Ovary (tissue), 9 donors: ENCODE results near the gene QRFPR. TPM values are rescaled to one million over a fixed set of nuclear protein-coding genes. Genes with fewer than 3 reads are reported as not detected.

Experiments used
- DNase-seq, 5 donors: peaks; one replicate each; pipeline ENCODE4 v3.0.0-alpha.2; 2019 to 2020
- H3K27ac ChIP-seq, 2 donors: fragments of 200-600 bp; one replicate each; pipeline versions ENCODE4 v1.5.1 to v1.8.0; 2019 to 2022
- H3K27me3 ChIP-seq: fragments of 200-600 bp; one replicate; pipeline ENCODE4 v1.8.0; 2022
- H3K36me3 ChIP-seq: fragments of 200-600 bp; sonication (generic); one replicate; pipeline ENCODE4 v1.5.1; 2019
- H3K4me1 ChIP-seq: one replicate; pipeline ENCODE4 v1.8.1; 2013; ENCODE audit warnings: mild to moderate bottlenecking, moderate library complexity; ENCODE audit not compliant: insufficient read depth
- H3K4me3 ChIP-seq: fragments of 200-600 bp; sonication (generic); one replicate; pipeline ENCODE4 v1.5.1; 2017
- H3K9me3 ChIP-seq, 2 donors: fragments of 200-600 bp in 1 of 2; sonication (generic) in 1 of 2; one replicate each; pipeline versions ENCODE4 v1.5.1 to v1.8.1; 2013 to 2019; ENCODE audit warnings: mild to moderate bottlenecking in 1 of 2, moderate library complexity in 1 of 2
- EP300 ChIP-seq: sonication (generic); formaldehyde crosslinking; IDR thresholded peaks from one replicate; pipeline ENCODE4 v1.6.1; 2017; ENCODE audit warnings: antibody characterized with exemption
- POLR2A ChIP-seq: fragments of 450-650 bp; IDR thresholded peaks from one replicate; pipeline ENCODE4 v1.6.1; 2017; ENCODE audit warnings: antibody characterized with exemption, mild to moderate bottlenecking, moderate library complexity
- WGBS, 3 donors: extraction: QIAGEN DNeasy Blood & Tissue Kit in 1 of 3; methylation state at CpG; one replicate each; pipeline versions ENCODE4 v1.1.5 to v1.1.7; 2013 to 2017; 5-methylcytosine and 5-hydroxymethylcytosine counted together
- intact Hi-C, 4 donors: fragments of 100-400 bp; cut with DNase I; formaldehyde crosslinking; loops; one replicate each; pipeline versions ENCODE4 v1.11.0 to v1.15.1; 2022 to 2023
- polyA plus RNA-seq, 2 donors: library from polyadenylated mRNA; stranded (reverse); fragments of 200-250 nt in 1 of 2; fragments of 350-450 nt in 1 of 2; fragmentation: Illumina TruSeq in 1 of 2; extraction: RNeasy Lipid Tissue Mini Kit (QIAGEN cat#74804) in 1 of 2; gene quantifications; one replicate each; pipeline ENCODE4 v1.2.3, GENCODE V29; 2013 to 2014
- small RNA-seq: library from RNA; depleted of rRNA; stranded (forward); fragments of <200 nt; gene quantifications from one replicate; pipeline ENCODE3, GENCODE V24; 2016
- total RNA-seq, 7 donors: library from RNA; depleted of rRNA in 2 of 7; stranded (reverse); fragments of >200 nt in 2 of 7; fragmentation: NEBNext Ultra II Directional in 3 of 7; extraction: Animal tissue kit (Norgen Biotek cat#: 25700) in 3 of 7; gene quantifications; one replicate each; pipeline versions ENCODE4 v1.1.0 to v1.2.4, GENCODE V29; 2016 to 2023
- TF ChIP-seq, protein P1 (sequence below), 3 donors: fragments of 450-650 bp in 2 of 3; fragments of 200-600 bp in 1 of 3; IDR thresholded peaks; one replicate each; pipeline versions ENCODE4 v1.5.1 to v1.8.0; 2016 to 2022; ENCODE audit warnings: antibody characterized with exemption in 3 of 3, mild to moderate bottlenecking in 1 of 3
- donor health status: DM: no; HTN: no; CAD: no; lungs with moderate emphysema.
- donor health status: DM: no; HTN: no; CAD: no.
- donor health status: Bipolar disorder and iron deficiency.
- donor health status: DM: yes; HTN: yes; CAD: no.
- donor health status: DM: no; HTN: no; CAD: no.
- donor health status: DM: yes; HTN: yes; CAD: no.

QRFPR gene
- total and polyA plus RNA-seq, 9 donors = 0.27 to 1.4 (median 0.40) TPM; not detected in 2

DNA sequence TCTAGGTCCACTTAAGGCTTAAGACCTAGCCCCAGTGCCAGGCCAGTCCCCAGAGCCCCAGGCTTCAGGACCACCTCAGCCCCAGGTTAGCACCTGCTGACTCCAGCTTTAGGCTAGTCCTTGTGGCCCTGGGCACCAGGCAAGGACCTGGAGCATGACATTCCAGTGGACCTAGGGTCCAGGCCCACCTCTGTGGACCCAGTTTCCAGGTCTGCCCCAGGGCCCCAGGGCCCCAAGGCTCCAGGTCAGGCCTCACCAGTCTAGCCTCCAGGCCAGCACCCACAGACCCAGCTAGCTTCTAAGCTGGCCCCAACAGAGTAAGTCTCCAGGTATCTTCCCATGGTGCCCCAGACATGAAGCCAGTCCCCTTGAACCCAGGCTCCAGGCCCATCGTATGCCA, 97.5 kb downstream of the QRFPR start:
- DNase-seq = no peak
- Histone ChIP-seq H3K4me1 (no peaks in the 10 kb centered on the region), H3K9me3 (peaks cover 0 to 5% of the 10 kb centered on the region in 2 donors), H3K27ac (no peak overlapping the region), H3K27me3 (no peaks in the 10 kb centered on the region), H3K4me3 (no peak overlapping the region), H3K36me3 (no peaks in the 10 kb centered on the region)
- TF ChIP-seq POLR2A (no peak), EP300 (no peak)
- TF ChIP-seq, protein P1, sequence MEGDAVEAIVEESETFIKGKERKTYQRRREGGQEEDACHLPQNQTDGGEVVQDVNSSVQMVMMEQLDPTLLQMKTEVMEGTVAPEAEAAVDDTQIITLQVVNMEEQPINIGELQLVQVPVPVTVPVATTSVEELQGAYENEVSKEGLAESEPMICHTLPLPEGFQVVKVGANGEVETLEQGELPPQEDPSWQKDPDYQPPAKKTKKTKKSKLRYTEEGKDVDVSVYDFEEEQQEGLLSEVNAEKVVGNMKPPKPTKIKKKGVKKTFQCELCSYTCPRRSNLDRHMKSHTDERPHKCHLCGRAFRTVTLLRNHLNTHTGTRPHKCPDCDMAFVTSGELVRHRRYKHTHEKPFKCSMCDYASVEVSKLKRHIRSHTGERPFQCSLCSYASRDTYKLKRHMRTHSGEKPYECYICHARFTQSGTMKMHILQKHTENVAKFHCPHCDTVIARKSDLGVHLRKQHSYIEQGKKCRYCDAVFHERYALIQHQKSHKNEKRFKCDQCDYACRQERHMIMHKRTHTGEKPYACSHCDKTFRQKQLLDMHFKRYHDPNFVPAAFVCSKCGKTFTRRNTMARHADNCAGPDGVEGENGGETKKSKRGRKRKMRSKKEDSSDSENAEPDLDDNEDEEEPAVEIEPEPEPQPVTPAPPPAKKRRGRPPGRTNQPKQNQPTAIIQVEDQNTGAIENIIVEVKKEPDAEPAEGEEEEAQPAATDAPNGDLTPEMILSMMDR (IDR thresholded peaks at IDR 0.05) = no peak
- WGBS, 3 donors = 86 to 100% (median 92%) methylated on average over 1 of the region's 1 CpG
- intact Hi-C loops = no loop called here

DNA sequence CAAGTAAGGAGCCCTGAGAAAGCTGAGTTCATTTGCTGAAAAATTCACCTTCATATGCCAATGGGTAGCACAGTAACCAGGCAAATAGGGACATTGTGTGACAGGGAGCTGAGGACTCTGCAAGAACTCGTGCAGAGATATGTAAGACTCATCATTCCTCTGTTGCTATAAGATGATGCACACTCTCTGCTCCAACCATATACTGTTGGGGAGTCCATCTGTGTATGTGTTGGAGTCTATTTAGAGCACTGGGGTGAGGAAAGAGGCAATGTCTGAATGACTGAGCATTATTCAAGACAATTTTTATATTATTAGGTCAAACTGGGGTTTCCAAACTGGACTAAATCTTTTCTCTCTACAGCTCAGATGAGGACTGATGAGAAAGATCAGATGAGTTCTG, 100.4 kb downstream of the QRFPR start:
- DNase-seq = no peak
- no peak for TF ChIP-seq EP300
- H3K36me3 ChIP-seq = no peaks in the 10 kb centered on the region
- H3K4me1 ChIP-seq = no peaks in the 10 kb centered on the region
- no peak overlapping the region for H3K27ac ChIP-seq
- H3K4me3 ChIP-seq = no peak overlapping the region
- 60 to 79% (median 63%) methylated on average over 1 of the region's 1 CpG for WGBS, 3 donors
- H3K9me3 ChIP-seq = peaks cover 0 to 3% of the 10 kb centered on the region in 2 donors
- H3K27me3 ChIP-seq = no peaks in the 10 kb centered on the region
- intact Hi-C loops = no loop called here

DNA sequence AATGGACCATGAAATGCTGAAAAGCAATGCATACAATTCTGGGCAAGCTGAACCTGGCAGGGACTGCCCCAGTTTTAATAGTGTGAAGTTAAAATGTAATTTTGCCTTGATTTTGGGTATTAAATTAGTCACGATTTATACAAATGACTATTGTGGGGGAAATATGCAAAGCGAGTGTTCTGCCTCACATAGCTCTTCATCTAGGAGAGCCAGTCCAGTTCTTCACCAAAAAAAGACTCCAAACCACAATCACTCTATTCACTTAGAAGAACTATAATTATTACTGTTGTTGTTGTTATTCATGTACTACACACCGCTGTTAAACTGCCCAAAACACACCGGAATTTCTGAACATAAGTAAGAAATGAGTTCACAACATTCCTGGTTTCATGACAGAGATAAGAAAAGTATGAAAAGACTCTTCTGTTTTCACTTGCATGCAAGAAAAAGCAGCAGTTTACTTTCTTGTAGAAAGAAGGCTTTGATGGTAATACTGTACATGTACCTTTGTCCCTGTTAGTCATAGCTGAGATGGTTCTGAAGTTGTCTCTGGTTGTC, 101.9 kb downstream of the QRFPR start:
- H3K36me3 ChIP-seq = no peaks in the 10 kb centered on the region
- TF ChIP-seq, protein P1 (IDR thresholded peaks at IDR 0.05) = no peak
- TF ChIP-seq EP300 = no peak
- TF ChIP-seq POLR2A = no peak
- no peak overlapping the region for H3K4me3 ChIP-seq
- no peak overlapping the region for H3K27ac ChIP-seq
- H3K4me1 ChIP-seq = no peaks in the 10 kb centered on the region
- no peaks in the 10 kb centered on the region for H3K27me3 ChIP-seq
- intact Hi-C loops = no loop called here
- H3K9me3 ChIP-seq = no peaks in the 10 kb centered on the region
- WGBS, 3 donors = 26 to 35% (median 28%) methylated on average over 4 of the region's 4 CpGs
- no peak for DNase-seq

Small RNA genes within 50 kb of the gene (small RNA-seq; reads per million reads assigned to genes)
- not detected for gene RF00019

Other genes with a start within 250 kb of the QRFPR start
- under 1 TPM in 3 of 7 donors, not detected in 4; 0.12 to 0.60 (median 0.15) TPM for gene TNIP3, start 216.7 kb downstream of the QRFPR start, total RNA-seq
- gene TNIP3, start 216.7 kb downstream of the QRFPR start, polyA plus RNA-seq = under 1 TPM; 0.05 to 0.15 TPM